COR-L47 (cell line): ENCODE results near the gene FNDC1.

Experiments used
- DNase-seq: peaks from one replicate; lab custom pipeline; 2025; lab: John Stamatoyannopoulos, UW

FNDC1 gene

DNA sequence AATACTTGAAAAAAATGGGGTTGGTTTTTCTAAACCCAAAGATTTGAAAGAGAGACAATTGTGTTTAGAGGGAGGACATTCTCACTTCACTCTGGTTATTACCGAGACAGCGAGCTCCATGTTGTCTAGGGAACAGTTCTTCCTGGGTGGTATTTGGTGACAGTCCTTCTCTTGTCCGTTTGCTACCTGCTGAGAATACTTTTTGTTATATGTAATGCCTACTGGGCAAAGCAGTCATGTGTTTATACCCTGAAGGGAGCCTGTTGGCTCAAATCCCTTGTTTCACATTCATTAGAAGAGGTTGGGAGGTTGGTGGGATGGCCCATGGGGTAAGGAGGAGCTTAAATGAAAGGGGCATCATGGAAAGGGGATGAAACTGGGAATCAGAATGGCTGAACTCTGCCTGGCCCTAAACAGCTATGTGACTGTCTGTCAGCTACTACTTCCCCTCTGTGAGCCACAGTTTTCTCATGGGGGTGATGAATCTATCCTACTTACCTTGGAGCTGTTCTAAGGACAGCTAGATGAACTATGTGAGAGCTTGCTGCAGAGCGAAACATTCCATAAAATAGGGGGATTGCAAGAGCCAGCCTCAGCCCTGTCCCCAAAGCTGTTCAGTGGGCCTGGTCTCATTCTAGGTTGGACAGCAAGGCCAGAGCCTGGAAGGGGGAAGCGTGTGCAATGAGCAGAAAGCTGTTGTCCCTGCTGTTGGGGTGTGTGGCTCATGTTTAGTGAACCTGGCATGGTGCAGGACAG, 43.5 kb downstream of the FNDC1 start:
- peak; percentile 57 for DNase-seq

DNA sequence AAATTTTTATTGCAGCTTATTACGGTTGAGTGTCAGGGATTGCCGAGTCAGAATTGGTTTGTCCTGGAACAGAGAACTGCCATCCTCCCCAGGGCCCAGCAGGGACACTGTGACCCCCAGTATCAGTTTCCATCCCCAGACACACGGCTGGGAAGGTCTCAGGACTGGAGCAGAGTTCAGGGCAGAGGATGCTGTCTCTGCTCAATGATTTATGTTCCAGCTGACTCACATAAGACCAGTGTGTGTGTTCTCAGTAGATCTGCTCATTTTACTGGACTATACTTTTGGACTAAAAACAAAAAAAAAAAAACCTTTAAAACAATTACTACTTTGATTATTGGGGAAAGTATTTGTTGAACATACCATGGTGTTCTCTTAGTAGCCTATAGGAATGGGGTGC, 44.2 kb downstream of the FNDC1 start:
- DNase-seq, result no peak

DNA sequence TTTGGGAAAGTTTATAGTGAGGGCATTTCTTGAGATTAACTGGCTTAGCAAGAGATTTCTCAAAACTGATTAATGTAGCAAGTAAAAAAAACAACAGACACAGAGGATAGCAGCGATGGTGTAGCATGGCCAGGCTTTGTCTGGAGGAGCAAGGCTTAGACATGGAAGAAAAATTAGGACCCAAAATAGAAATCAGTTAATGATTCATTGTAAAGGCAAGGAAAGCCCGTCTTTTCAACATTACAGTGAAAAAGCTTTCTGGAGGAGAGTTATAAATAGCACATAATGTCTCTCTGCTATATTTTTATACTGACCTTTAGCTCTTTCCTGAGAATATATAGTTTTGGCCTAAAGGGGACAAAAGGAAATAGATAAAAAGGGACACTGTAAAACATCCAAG, 45.1 kb downstream of the FNDC1 start:
- DNase-seq, result no peak

DNA sequence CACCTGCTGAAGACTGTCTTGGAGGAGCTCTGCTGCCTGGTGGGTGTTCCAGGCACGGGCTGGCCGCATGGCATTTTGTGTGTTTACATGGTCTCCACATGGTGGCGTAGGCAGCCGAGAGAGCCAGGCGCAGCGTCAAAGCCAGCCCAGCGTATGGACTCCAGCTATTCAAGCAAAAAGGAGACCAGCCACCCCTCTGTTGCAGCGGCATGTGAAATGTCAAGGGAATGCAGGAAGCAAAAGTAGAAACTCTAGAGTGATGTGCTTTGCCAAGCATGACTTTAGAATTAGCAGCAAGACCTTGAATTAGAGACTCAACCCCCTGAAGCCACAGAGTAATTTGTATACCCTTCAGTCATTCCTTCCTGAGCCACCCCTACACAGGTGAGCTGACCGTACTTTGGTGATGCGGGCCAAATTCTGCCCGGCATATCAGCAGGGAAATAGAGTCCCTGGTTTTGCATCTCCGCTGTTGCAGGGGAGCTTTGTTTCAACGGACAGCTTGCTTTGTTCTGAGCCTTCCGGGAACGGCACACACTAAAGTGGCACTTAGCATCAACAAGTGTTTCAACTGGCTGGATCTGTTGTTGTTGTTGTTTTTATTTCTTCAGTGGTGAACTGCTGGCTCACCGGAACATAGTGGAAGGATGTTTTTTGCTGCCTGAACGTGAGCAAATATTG, 48.5 kb downstream of the FNDC1 start:
- peak; percentile 40 for DNase-seq

DNA sequence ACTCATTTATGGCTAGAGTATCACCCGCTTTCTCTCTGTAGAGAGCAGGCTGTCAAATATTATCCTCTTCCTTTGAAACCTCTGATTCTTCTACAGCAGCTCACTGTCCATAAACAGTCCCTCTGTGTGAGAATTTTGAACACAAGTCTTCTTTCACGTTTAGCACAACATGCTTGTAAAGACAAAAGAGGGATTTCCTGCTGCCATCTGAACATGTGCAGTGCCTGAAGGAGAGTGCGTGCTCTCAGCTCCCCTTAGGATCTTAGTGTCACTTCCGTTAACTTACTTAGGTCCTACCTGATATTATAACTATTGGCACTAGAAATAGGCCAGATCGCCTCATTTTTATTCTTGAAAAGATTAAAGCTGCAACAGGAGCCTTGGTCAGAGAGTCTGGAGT, 50.9 kb downstream of the FNDC1 start:
- DNase-seq, result no peak

DNA sequence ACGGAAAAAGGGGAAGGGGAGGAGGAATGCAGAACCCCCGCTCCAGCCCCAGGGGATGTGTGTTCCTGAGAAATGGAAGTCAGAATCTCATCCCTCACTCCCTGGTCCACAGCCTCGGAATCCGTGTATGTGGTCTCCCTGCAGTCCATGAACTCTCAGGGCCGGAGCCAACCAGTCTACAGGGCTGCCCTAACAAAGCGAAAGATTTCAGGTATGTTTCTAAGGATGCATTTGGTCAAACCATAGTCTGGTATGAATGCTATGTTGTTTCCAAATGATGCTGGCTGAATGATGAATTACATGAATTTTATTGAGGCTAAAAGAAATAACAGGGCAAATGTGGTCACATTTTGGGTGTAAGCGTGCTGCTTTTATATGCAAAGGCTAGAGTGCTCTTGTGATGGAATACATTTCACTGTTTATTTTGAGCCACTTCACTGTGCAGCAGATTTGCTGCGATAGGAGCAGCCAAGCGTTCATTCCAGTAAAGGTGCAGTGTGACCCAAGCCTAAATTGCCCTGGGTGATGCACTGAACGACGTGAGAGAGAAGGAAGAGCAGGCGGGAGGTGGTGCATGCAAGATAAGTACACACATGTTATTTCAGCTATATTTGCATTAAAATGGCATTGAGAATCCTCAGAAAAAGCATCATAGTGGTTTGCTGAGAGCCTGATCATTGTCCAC, 52.4 kb downstream of the FNDC1 start:
- DNase-seq, result no peak

DNA sequence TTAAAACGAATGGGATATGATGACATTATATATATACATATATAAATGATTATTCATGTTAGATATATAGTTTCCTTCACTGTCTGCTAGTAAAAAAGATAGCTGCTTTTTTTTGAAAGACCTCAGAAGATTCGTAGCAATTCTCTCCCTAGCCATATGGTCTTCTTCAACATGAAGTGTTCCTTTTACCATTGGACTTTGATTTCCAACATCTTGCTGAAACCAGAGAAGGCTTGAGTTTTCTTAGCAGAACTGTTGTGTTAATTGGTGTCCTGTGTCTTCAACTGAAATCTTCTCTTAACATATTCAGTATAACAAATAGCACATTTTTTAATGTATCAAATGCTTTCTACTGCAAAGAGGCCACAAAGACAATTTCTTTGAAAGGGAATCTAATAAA, 55.3 kb downstream of the FNDC1 start:
- no peak for DNase-seq

DNA sequence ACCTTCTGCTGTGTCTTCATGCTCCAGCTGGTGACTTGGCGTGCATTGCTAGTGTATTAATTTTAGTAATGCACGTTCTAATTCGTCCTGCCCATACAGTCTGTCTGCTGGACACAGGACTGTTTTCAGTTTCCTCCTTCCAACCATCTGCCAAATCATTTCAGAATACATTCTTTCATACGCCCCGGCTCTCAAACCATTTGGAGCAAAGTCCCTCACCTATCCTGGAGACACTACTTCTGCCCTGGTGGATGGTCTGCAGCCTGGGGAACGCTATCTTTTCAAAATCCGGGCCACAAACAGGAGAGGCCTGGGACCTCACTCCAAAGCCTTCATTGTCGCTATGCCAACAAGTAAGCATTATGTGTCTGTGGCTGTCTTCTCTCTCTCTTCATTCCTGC, 60.5 kb downstream of the FNDC1 start:
- no peak for DNase-seq

DNA sequence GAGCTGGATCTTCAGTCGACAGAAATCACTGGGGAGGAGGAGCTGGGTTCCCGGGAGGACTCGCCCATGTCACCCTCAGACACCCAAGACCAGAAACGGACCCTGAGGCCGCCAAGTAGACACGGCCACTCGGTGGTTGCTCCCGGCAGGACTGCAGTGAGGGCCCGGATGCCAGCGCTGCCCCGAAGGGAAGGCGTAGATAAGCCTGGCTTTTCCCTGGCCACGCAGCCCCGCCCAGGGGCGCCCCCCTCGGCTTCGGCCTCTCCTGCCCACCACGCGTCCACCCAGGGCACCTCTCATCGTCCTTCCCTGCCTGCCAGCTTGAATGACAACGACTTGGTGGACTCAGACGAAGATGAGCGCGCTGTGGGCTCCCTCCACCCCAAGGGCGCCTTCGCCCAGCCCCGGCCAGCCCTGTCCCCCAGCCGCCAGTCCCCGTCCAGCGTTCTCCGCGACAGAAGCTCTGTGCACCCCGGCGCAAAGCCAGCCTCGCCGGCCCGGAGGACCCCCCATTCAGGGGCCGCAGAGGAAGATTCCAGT, 63.0 kb downstream of the FNDC1 start:
- DNase-seq, result no peak

DNA sequence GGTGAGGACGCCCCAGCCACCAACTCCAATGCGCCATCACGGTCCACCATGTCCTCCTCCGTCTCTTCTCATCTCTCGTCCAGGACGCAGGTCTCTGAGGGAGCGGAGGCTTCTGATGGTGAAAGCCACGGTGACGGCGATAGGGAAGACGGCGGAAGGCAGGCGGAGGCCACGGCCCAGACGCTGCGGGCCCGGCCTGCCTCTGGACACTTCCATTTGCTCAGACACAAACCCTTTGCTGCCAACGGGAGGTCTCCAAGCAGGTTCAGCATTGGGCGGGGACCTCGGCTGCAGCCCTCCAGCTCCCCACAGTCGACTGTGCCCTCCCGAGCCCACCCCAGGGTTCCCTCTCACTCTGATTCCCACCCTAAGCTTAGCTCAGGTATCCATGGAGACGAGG, 63.6 kb downstream of the FNDC1 start:
- DNase-seq, result no peak

DNA sequence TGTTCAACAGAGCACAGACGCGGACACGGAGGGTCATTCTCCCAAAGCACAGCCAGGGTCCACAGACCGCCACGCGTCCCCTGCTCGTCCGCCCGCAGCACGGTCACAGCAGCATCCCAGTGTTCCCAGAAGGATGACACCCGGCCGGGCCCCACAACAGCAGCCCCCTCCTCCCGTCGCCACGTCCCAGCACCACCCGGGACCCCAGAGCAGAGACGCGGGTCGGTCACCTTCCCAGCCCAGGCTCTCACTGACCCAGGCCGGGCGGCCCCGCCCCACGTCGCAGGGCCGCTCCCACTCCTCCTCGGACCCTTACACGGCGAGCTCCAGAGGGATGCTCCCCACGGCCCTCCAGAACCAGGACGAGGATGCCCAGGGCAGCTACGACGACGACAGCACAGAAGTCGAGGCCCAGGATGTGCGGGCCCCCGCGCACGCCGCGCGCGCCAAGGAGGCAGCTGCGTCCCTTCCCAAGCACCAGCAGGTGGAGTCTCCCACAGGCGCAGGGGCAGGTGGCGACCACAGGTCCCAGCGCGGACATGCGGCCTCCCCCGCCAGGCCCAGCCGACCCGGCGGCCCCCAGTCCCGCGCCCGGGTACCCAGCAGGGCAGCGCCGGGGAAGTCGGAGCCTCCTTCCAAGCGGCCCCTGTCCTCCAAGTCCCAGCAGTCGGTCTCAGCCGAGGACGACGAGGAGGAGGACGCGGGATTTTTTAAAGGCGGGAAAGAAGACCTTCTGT, 64.3 kb downstream of the FNDC1 start:
- DNase-seq, result no peak

DNA sequence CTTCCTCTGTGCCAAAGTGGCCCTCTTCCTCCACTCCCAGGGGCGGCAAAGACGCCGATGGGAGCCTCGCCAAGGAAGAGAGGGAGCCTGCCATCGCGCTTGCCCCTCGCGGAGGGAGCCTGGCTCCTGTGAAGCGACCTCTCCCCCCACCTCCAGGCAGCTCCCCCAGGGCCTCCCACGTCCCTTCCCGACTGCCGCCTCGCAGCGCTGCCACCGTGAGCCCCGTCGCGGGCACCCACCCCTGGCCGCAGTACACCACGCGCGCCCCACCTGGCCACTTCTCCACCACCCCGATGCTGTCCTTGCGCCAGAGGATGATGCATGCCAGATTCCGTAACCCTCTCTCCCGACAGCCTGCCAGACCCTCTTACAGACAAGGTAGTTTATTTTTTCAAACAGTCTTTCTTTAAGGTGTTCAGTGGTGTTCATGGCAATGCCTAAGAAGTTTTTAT, 64.9 kb downstream of the FNDC1 start:
- DNase-seq, result no peak

DNA sequence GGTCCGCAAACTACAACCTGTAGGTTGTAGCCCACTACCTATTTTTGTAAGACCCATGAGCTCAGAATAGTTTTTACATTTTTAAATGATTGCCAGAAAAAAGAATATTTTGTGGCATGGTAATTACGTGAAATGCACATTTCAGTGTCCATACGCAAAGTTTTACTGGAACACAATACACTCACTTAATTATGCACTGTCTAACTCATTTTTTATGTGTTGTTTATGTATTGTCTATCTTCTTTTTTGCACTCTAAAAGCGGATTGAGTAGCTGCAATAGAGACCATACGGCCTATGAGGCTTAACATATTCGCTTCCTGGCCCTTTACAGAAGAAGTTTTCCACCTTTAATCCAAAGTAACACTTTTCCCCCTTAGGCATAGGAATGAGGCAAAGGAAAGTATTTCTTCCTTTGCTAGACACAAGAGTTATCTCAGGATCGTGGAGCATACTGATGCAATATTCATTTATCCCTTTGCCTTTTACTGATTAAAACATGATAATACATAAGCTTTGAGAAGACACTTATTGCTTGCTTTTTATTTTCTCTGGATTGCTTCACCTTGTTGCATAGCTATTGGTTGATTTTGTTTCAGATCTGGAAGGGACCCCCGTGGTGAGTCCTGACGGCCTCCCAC, 69.8 kb downstream of the FNDC1 start:
- DNase-seq, result no peak

DNA sequence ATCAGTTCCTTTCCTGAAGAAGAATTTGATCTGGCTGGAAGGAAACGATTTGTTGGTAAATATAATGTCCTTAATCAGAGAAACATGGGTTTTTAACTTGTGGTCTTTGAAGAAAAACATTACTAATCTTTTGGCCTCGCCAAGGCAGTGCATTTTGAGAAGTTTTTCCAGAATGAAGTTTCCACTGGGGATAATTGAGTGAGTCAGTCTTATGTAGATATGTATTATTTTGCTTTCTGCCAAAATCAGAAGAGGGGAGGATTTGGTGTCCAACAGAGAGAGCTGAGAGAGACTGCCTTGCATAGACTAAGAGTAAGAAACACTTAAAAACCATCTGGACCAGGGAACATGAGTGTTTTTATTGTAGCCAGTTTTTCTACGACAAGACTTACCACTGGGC, 79.9 kb downstream of the FNDC1 start:
- no peak for DNase-seq

DNA sequence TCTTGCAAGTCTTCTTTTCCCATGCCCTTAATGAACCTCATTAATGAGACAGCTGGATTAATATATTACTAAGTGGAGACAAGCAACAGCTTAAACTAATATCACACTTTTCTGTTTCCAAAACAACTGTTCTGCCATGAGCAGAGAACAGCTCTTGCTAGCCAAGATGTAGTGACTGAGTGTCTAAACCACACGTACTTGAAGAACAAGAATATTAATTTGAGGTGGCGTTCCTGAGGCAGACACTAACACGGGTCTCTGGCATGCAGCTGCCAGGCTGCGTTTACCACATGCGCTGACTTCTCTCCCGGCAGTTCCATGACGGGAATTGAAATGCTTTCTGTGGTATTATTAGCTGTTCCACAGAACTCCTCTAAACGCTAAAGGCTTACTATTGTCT, 80.6 kb downstream of the FNDC1 start:
- DNase-seq, result no peak

DNA sequence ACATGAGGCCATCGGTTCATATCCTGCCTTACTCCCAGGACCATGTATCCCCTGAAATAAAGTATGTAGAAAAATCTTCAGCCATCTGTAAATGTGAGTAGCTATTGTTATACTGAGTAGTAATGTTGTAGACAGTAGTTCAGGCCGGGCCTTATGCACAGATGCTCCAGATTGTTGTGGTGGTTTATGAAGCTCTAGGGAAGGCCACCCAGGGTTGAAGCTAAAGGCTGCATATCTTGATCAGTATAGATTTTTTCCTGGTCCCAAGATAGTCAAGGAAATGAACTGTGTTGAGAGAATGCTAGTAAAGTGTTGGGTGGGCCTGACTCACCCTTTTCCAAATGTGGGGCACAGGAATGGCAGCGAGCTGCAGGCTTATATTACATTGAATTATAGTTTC, 81.4 kb downstream of the FNDC1 start:
- no peak for DNase-seq

DNA sequence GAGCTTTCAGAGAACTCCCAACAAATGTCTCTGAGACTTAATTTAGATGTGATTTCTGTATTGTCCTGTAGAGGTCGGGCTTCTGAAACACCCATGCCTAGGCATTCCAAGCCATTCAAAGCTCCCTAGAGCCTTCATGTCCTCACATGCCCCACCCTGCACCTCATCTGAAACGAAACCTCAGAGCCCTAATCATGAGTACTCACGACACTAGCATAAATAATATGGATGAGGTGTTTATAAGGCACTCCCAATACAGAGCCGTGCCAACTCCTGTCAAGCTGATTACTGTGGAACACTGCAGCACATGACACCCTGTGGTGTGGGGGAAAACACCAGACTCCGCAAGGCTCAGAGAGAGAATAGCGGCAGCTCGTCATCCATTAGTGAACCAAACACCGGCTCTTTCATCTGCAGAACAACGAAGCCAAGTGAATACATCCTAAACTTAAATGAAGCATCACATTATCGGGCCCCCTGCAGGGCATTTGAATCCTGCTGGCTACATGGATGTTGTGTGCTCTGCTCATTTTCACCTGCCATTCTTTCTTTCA, 83.8 kb downstream of the FNDC1 start:
- DNase-seq, result peak; percentile 80

DNA sequence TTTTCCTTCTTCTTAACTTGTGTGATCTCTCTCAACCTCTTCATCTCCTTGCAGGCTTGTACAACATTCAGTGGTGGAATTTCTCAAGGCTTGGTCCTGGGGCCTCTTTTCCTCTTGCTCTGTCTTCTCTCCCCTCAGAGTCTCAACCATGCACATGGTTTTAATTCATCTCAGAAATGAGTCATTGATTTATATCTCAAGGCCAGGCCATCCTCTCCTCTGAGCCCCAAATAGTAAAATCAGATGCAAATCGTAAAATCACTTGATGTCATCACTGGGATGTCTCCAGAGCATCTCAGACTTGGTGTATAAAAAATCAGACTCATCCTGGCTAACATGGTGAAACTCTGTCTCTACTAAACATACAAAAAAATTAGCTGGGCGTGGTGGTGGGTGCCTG, 85.0 kb downstream of the FNDC1 start:
- DNase-seq, result no peak

DNA sequence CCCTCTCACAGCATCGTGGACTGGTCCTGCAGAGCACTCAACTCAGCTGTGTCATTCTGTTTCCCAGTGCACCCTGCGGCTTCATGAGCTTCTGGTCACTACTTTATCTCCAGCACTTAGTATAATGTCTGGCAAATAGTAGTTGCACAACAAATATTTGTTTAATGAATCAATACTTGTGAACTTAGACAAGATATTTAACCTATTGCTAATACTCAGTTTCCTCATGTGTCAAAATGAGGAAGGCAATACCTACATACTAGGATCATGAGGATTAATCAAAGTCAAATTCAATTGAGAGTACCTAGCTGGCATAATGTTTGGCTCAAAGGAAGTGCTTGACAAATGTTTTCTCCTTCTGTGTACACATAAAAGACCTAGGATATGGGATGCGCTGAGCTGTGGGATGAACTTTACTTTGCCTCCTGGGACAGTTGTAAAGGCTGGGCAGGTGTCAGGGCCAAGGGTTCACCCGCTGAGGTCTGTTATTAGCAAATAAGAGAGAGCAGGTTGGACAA, 86.3 kb downstream of the FNDC1 start:
- no peak for DNase-seq

DNA sequence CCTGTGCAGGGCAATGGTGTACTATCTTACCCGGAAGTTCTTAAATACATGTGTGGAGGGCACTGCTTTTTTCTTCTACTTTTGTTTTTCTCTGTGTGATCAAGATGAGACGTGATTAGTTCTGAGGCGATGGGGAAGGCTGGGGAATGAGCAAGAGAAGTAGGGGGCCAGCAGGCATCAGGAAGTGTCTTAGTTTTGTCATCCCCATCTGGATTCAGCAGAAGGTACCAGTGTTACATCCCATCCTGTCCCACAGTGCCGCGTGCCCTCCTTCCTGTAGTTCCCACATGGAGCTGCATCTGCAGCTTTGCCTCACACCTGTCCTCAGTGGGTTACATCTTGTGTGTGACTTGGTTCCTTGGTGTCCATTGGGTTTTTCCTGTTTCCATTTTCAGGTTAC, 86.9 kb downstream of the FNDC1 start:
- DNase-seq, result no peak

DNA sequence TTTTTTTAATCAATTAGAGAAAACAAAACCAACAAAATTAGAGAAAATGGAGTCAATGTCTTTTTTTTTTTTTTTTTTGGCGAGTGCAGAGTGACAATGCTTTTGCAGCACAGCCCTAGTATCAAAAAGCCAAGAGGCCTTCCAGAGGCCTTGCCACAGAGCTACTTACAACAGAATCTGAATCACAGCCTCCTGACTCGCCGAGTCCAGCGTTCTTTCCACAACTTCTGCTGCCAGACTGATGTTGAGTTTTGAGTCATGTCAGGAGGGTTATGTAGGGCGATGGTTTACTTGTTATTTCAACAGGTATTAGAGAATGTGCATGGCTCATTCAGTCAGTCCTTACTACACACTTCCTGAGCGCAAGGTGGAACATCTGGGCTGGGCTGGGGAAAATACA, 88.6 kb downstream of the FNDC1 start:
- DNase-seq, result no peak
